ENCODE measurements around the gene TCEA2. TPM values are rescaled to one million over a fixed set of nuclear protein-coding genes. Genes with fewer than 3 reads are reported as not detected.

TCEA2 gene
- total RNA-seq, 1 donor from 2014 or later = 38.8 TPM

- peaks cover 38% of the 10 kb centered on the region for H3K27me3 ChIP-seq (ENCODE audit: low read depth)
- H3K4me1 ChIP-seq = peaks cover 51% of the 10 kb centered on the region
- peak overlapping the region; percentile 86 for H3K27ac ChIP-seq
- peaks cover 7% of the 10 kb centered on the region for H3K36me3 ChIP-seq
- H3K4me3 ChIP-seq = peak overlapping the region; percentile 66
- no peak for TF ChIP-seq CTCF (IDR thresholded peaks at IDR 0.05)
- H3K9me3 ChIP-seq = no peaks in the 10 kb centered on the region
- DNase-seq = no peak
- intact Hi-C loops (cut with DNase I) = no loop called here
- ATAC-seq = peak; percentile 45 to 52
Measured at GRCh38 chr20:64039293-64040160, 23.5 kb upstream of the TCEA2 start.

GRCh38 chr20:64040231-64041039, 22.6 kb upstream of the TCEA2 start:
- Histone ChIP-seq H3K4me1 (peaks cover 51% of the 10 kb centered on the region), H3K4me3 (no peak overlapping the region), H3K27ac (peak overlapping the region; percentile 76), H3K36me3 (no peaks in the 10 kb centered on the region), H3K27me3 (ENCODE audit: low read depth) (peaks cover 44% of the 10 kb centered on the region), H3K9me3 (no peaks in the 10 kb centered on the region)
- intact Hi-C loops (cut with DNase I) = no loop called here
- no peak for TF ChIP-seq CTCF (IDR thresholded peaks at IDR 0.05)
- no peak for DNase-seq
- ATAC-seq = no peak

GRCh38 chr20:64041040-64041780, 21.8 kb upstream of the TCEA2 start:
- ATAC-seq (no peak), DNase-seq (no peak)
- intact Hi-C loops (cut with DNase I) = no loop called here
- H3K4me1 ChIP-seq = peaks cover 51% of the 10 kb centered on the region
- H3K36me3 ChIP-seq = no peaks in the 10 kb centered on the region
- TF ChIP-seq CTCF (IDR thresholded peaks at IDR 0.05) = no peak
- no peaks in the 10 kb centered on the region for H3K9me3 ChIP-seq
- H3K4me3 ChIP-seq = peak overlapping the region; percentile 58
- peak overlapping the region; percentile 76 for H3K27ac ChIP-seq
- peaks cover 52% of the 10 kb centered on the region for H3K27me3 ChIP-seq (ENCODE audit: low read depth)

DNA sequence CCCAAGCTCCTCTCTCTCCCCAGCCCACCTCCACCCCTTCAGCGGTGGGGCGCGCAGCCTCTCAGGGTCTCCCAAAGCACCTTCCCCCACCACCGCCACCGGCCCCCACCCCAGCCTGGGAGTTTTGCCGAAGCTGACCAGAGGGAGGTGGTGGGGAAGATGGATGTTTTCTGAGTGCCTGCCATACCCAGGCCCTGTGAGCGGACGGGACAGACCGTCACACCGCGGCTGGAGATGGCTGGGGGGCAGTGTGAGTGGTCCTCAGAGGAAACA, 21.3 kb upstream of the TCEA2 start:
- ATAC-seq = no peak
- Histone ChIP-seq H3K4me3 (peak overlapping the region; percentile 58), H3K27me3 (ENCODE audit: low read depth) (peaks cover 55% of the 10 kb centered on the region), H3K36me3 (no peaks in the 10 kb centered on the region), H3K27ac (peak overlapping the region; percentile 76), H3K4me1 (peaks cover 51% of the 10 kb centered on the region), H3K9me3 (no peaks in the 10 kb centered on the region)
- DNase-seq = no peak
- intact Hi-C loops (cut with DNase I) = no loop called here
- TF ChIP-seq CTCF (IDR thresholded peaks at IDR 0.05) = no peak

DNA sequence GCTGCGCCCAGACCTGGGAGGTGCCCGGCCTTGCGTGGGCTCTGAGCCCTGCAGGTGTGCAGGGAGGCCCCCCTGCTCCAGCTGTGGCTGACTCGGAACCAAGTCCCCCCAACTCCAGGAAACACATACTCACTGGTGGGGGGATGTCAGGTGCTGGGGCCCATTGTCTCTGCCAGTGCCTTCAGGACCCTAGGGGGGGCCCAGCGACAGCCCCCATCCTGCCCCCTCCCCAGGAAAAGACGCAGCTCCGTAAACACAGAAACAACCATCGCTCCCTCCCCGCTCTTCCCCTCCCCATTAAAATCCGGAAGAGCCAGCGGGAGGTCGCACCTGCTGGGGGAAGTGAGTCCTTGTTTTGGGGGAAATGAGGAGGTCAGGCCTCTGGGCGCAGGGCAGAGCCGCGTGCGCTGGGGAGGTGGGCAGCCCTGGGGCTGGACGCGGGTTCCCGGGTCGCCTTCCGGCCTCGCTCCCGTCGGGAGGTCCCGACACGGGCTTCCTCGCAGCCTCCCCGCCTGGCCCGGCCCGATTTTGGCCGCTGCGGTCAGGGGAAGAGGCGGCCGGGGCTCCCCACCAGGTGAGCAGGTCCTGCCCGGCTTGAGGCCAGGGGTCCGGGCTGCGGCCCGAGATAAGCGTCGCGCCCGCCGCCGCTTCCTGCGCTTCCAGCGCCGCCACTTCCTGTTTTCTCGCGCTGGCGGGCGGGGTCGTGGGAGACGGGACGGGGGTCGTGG, 20.8 kb upstream of the TCEA2 start:
- no peak for DNase-seq

More for the DNA sequence above, 20.8 kb upstream of the TCEA2 start:
- H3K4me1 ChIP-seq = peaks cover 51% of the 10 kb centered on the region
- no peak for ATAC-seq
- peak overlapping the region; percentile 58 for H3K4me3 ChIP-seq
- H3K36me3 ChIP-seq = no peaks in the 10 kb centered on the region
- H3K27ac ChIP-seq = peak overlapping the region; percentile 76
- no peaks in the 10 kb centered on the region for H3K9me3 ChIP-seq
- H3K27me3 ChIP-seq (ENCODE audit: low read depth) = peaks cover 54% of the 10 kb centered on the region
- intact Hi-C loops (cut with DNase I) = no loop called here
- TF ChIP-seq CTCF (IDR thresholded peaks at IDR 0.05) = no peak

Data from lower lobe of right lung (tissue), 2 donors.